Measurements from ENCODE around the gene KHNYN.

GRCh38 chr14:24463884-24464785, 34.4 kb downstream of the KHNYN start:
- no peak for TF ChIP-seq TEAD4 (IDR thresholded peaks at IDR 0.05)
- no peak for TF ChIP-seq TAF1 (IDR thresholded peaks at IDR 0.05; ENCODE audit: low read depth)
- TF ChIP-seq YY1 (IDR thresholded peaks at IDR 0.05; ENCODE audit: low read depth): no peak
- no peak for TF ChIP-seq CEBPB (IDR thresholded peaks at IDR 0.05)
- TF ChIP-seq NFIC (IDR thresholded peaks at IDR 0.05): no peak
- TF ChIP-seq EP300 (IDR thresholded peaks at IDR 0.05; ENCODE audit: borderline replicate concordance): no peak
- no peak for TF ChIP-seq REST (IDR thresholded peaks at IDR 0.05; ENCODE audit: low read depth)
- no peak for TF ChIP-seq FOXM1 (IDR thresholded peaks at IDR 0.05; ENCODE audit: borderline replicate concordance, low read depth)
- no peak for TF ChIP-seq MAX (IDR thresholded peaks at IDR 0.05)
- TF ChIP-seq ZBTB7A (IDR thresholded peaks at IDR 0.05; ENCODE audit: low read depth): no peak

All from Ishikawa (cell line).